HG03280 (cell line): ENCODE results near the gene SNPH.

ENCODE experiments used
- ATAC-seq: cut with Tn5 transposase; IDR thresholded peaks from one replicate; pipeline ENCODE4 v1.9.1; 2021; ENCODE audit warnings: mild to moderate bottlenecking, moderate library complexity; ENCODE audit not compliant: unreplicated experiment

Gene SNPH

GRCh38 chr20:1264727-1265126 lies 1.4 kb upstream of the SNPH start:
- no peak for ATAC-seq

DNA sequence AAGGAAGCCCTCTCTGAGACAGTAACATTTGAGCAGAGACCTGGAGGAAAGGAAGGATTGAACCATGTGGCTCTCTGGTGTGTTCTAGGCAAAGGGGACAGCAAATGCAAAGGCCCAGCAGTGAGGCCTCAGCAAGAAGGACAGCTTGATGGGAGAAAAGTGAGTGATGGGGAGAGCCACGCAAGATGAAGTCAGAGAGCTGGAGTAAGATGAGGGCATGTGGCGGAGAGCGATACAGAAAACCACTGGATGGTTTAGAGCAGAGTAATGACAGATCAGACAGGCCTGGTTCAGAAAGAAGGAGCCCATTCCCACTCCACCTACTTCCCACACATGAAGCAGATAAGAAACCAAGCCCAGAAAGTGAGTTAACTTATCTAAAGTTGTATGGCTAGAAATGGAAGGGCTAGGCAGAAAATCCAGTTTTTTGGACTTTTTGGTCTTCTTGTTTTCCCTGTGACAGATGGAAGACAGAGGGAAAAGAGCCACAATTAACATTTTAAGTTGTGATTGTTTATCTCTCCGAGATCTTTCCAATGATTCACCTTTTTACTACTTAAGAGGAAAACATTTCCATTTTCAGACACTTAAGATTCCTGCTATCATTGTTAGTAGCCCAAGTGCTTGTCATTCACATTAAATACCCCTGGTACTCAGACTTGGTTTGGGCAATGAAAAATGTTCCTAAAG lies 723 bp upstream of the SNPH start:
- ATAC-seq, result no peak

DNA sequence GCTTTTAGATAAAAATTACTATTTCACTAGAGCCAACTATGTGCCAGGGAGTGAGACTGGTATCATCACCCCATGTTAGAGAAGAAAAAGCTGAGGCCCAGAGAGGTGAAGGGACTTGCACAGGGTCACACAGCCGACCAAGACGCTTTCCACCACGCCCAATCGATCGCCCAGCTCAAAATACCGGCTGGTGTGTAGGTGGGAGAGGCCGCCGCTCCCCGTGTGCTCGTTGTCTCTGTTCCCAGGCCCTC lies 253 bp upstream of the SNPH start:
- ATAC-seq, result no peak

GRCh38 chr20:1267161-1267560 lies 1.1 kb downstream of the SNPH start:
- no peak for ATAC-seq

DNA sequence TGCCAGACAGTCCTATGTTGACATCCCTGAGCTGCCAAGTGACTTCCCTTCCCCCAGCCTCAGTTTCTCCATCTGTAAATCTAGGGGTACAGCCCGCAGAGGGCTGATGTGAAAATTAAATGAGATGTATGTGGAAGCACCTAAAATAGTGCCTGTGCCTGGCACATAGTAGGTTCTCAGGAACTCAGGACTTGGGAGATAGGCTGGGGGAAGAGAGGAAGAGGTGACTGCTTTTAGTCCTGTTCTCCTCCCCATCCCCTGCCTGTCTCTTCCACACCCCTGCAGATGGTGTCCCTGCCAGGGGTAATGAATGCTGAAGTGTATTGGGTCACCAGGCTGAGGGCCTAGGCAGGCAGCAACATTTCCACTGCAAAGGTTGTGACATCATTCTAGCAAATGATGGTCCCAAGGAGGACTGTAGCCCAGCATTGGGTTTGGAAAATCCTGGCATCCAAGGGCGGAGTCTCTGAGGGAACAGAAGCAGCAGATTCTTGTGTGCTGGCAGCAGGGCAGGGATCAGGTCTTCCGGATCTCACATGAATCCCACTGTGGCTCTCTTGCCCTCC lies 1.8 kb downstream of the SNPH start:
- no peak for ATAC-seq

DNA sequence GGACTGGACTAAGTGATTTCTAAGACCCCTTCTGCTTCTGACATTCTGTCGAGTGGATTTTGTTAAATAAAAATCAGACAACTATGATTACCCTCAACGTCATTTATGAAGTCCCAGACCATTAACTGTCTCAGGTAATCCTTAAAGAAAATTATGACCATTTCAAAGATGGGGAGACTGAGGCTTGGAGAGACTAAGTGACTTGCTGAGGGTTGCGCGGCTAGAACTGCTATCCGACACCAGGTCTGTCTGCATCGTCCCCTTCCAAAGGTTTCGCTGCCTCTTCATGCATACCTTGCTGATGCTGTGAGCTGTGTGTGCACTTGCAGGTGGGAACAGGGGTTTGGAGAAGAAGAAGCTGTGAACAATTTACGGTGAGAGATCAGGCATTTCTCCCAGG lies 3.1 kb downstream of the SNPH start:
- ATAC-seq, result no peak

DNA sequence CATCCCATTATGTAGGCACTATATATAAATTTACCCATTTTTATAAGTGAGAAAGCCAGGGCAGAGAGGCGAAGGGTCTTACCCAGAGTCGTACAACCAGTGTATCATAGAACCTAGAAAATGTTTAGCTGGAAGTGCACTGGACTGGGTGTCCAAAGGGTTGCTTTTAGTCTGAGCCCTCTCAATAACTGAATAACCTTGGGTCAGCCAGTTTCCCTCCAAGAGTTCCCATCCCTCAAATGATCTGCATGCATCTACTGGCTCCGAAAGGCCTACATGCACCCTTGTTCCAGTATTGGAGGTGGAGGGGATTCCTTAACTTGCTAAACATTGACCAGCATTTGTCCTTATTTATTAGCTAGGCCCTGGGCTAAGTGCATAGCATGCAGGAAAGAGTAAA lies 3.8 kb downstream of the SNPH start:
- ATAC-seq, result no peak

- no peak for ATAC-seq
These were observed 6.4 kb downstream of the SNPH start for GRCh38 chr20:1272368-1273100.

GRCh38 chr20:1273366-1273765 lies 7.3 kb downstream of the SNPH start:
- no peak for ATAC-seq

DNA sequence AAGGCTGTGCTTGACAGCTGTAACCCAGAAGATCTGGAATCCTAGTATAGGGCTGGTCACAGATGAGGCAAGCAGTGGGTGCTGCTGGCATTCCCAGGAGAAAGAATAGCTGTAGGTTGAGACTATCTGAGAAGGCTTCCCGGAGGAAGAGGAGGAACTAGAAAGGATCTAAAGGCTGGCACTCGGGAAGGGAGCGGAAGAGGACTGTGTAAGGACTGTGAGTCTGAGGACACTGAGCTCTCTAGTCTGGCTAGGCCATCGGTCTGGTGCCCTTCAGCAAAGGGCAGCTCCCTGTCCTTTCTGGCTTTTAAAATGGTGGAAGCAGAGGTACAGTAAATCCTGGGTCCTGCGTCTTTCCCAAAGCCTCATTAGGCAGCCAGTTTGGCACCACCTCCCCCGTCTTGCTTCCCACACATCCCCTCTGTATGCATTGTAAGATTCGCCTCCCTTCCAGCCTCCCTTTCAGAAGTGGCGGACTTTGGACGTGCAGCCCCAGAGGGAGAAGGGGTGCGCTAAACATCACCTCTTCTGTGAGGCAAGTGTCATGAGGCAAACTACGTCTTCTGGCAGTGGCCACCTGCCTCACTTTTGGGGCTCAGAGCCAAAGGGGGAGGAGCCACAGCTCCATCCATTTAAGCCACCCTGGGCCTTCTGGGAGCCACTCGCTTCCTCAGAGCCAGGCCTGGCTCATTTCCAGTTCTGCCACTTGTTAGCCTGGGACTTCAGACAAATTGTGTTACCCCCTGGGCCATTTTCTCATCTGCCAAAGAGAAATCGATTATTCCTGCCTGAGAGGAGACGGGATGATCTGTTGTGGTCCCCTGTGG lies 8.6 kb downstream of the SNPH start:
- ATAC-seq, result no peak

DNA sequence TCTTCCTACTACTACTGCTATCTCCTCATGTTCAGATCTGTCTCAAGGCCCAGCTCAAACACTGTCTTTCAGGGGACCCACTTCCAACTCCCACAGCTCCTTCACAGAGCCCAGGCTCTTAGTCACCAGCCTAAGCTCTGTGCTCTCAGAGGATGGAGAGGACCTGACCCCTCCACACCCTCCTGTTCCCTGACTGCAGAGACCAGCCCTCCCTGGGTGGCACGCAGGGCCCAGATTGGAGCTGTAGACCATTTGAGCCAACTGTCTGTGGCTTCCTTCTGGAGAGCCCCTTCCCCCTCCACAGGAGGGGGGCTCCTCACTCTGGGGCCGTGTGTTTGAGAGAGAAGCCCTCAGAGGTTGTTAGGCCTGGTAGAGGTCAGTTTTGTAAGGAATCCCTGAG lies 9.8 kb downstream of the SNPH start:
- no peak for ATAC-seq

GRCh38 chr20:1277529-1278322 lies 11.6 kb downstream of the SNPH start:
- ATAC-seq, result no peak

DNA sequence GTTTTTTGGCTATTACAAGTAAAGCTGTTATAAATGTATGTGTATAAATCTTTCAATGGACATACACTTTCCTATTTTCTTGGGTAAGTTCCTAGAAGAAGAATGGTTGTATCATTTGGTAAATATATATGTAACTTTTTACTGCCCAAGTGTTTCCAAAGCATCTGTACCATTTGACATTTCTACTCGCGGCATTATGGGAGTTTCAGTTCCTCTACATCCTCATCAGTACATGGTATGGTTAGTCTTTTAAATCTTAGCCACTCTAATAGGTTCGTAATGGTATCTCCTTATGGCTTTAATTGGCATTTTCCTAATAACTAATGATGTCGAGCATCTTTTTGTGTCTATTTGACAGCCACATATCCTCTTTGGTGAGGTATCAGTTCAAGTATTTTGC lies 12.9 kb downstream of the SNPH start:
- ATAC-seq, result no peak

- ATAC-seq, result no peak
These were observed 14.4 kb downstream of the SNPH start for GRCh38 chr20:1280195-1281102.

GRCh38 chr20:1281279-1282057 lies 15.4 kb downstream of the SNPH start:
- ATAC-seq, result no peak

GRCh38 chr20:1282966-1283365 lies 16.9 kb downstream of the SNPH start:
- ATAC-seq, result no peak

- no peak for ATAC-seq
These were observed 17.7 kb downstream of the SNPH start for GRCh38 chr20:1283522-1284510.
